ENCODE data around the gene NPY4R.
"Not testable (repeated sequence)": the region's sequence is repeated elsewhere in the genome, so short reads cannot be mapped to it uniquely, and the experiment has no call there.

The NPY4R gene

DNA sequence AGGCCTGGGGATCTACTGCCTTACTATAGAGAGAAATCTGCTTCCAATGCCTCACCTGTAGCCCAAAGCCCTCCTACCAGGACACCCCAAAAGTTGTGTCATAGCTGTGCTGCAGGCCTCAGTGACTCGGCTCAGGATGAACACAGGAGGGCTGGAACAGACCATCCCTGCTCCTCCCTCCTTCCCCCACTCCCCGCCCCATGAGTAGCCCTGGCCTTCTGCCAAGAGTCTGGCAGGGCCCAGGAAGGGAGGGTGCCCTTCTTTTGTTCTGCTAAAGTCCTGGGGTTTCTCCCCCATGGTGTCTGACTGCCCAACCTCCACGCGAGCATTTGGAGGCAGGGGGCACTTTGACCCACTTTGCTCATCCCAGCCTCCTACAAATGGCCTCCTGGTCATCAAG, 24.8 kb downstream of the NPY4R start:
- not testable (repeated sequence) for H3K27ac Mint-ChIP-seq; ATAC-seq (replicated peaks); H3K36me3 Mint-ChIP-seq; H3K27me3 Mint-ChIP-seq; DNase-seq; H3K4me1 Mint-ChIP-seq; H3K9me3 Mint-ChIP-seq; H3K4me3 Mint-ChIP-seq

- not testable (repeated sequence) for H3K9me3 Mint-ChIP-seq; DNase-seq; H3K36me3 Mint-ChIP-seq; H3K4me1 Mint-ChIP-seq; H3K4me3 Mint-ChIP-seq; H3K27ac Mint-ChIP-seq; ATAC-seq (replicated peaks); H3K27me3 Mint-ChIP-seq
These were observed 42.2 kb downstream of the NPY4R start for GRCh38 chr10:46423550-46423949.

DNA sequence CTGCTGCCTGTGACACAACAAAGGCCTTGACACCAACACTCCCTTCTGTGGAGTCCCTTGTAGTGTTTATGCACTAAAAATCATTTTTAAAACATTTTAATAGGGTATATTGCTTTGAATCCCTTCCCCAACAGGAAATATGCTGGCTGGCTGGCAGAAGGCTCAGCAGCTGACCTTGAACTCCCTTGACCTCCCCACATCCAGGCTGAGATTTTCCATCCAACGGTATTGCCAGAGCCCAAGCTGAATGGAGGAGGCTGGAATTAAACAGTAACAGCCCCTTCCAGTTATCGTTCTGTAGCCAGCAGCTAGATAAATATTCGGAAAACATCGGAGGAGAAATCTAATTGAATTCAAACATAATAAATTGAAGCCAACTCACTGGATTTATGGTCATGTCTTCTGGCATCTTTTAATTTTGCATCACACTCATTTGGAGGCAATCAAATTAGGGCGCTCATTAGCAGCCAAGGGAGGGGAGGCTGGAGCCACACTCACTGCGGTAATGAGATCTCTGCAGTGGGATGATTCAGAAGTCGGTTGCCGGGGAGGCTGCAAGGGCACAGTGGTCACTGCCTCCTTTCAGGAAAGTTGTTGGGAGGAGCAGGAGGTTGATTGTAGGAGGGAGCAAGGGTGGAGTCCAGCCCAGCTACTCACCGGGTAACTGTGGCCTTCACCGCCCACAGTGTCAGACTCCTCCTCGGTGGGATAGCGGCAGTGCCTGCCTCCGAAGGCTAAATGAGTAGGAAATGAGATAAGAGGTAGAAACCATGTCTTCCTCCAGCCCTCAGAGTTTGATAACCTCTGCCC, 46.0 kb downstream of the NPY4R start:
- H3K36me3 Mint-ChIP-seq; ATAC-seq (replicated peaks); H3K27ac Mint-ChIP-seq; H3K4me1 Mint-ChIP-seq; H3K27me3 Mint-ChIP-seq; H3K9me3 Mint-ChIP-seq; H3K4me3 Mint-ChIP-seq; DNase-seq: not testable (repeated sequence)

DNA sequence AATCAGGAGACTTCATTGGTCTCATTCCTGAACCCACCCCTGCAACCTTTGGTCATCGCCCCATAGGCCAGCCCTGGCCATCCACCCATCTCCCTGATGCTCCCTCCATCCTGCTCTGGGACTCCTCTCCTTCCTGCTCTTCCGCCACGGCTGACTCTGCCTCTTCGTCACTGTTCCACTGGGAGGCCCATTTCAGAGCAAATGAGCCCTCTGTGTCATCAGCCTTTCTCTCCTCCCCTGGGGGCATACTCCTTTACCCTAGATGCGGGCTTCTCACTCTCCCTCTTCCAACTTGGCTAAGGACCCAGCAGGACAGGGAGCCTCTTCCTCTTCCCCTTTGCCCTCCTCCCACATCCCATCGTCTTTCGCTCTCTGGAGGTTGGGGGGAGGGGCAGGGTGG, 47.5 kb downstream of the NPY4R start:
- H3K9me3 Mint-ChIP-seq; H3K36me3 Mint-ChIP-seq; H3K4me3 Mint-ChIP-seq; H3K27me3 Mint-ChIP-seq; H3K27ac Mint-ChIP-seq; ATAC-seq (replicated peaks); DNase-seq; H3K4me1 Mint-ChIP-seq: not testable (repeated sequence)

DNA sequence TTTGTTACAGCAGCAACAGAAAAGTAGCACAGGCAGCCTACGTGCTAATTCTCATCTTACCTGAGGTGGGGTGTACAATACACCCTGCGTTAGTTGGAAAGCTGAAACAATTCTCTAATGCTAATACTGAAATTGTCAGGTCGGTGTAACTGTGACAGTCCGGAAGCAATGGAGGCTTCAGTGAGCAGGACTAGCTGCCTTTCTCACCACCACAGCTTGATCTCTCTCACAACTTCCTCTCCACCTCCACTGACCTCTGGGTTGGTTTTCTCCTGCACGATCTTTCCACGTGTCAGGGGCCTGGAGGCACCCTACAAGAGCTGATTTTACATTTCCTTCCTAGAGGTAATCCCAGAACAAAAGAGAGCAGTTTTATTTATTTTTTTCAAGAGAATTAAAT, 50.5 kb downstream of the NPY4R start:
- H3K27ac Mint-ChIP-seq; DNase-seq; H3K4me1 Mint-ChIP-seq; H3K27me3 Mint-ChIP-seq; H3K4me3 Mint-ChIP-seq; H3K36me3 Mint-ChIP-seq; ATAC-seq (replicated peaks); H3K9me3 Mint-ChIP-seq: not testable (repeated sequence)

- not testable (repeated sequence) for H3K27me3 Mint-ChIP-seq; H3K36me3 Mint-ChIP-seq; H3K4me3 Mint-ChIP-seq; H3K27ac Mint-ChIP-seq; H3K9me3 Mint-ChIP-seq; DNase-seq; H3K4me1 Mint-ChIP-seq; ATAC-seq (replicated peaks)
These were observed 53.1 kb downstream of the NPY4R start for GRCh38 chr10:46412665-46413064.

- not testable (repeated sequence) for H3K36me3 Mint-ChIP-seq; H3K4me1 Mint-ChIP-seq; H3K27me3 Mint-ChIP-seq; ATAC-seq (replicated peaks); H3K27ac Mint-ChIP-seq; DNase-seq; H3K9me3 Mint-ChIP-seq; H3K4me3 Mint-ChIP-seq
These were observed 54.6 kb downstream of the NPY4R start for GRCh38 chr10:46411123-46411522.

Data from stimulated activated naive B cell treated with anti-CD40 and anti-IgM and Interleukin-4, amounts not matched to agents 10 μg/mL and 1 μg/mL and 100 μg/mL, for 72 hours (primary cell).